GM23248 (cell line): ENCODE results near the gene LRRC2.

Experiments used
- EZH2 ChIP-seq: fragments of 200-600 bp; sonication (generic); IDR thresholded peaks from 2 replicates; pipeline ENCODE4 v1.6.1; 2018; ENCODE audit warnings: antibody characterized with exemption, mild to moderate bottlenecking; ENCODE audit not compliant: insufficient read depth, poor library complexity, severe bottlenecking
- EZH2phosphoT487 ChIP-seq: fragments of 200-600 bp; sonication (generic); IDR thresholded peaks from 2 replicates; pipeline ENCODE4 v1.6.1; 2018; ENCODE audit warnings: antibody characterized with exemption, moderate library complexity, mild to moderate bottlenecking, low read depth; ENCODE audit not compliant: insufficient read depth

- TF ChIP-seq EZH2phosphoT487 (no peak), EZH2 (no peak)
These were observed 23.3 kb downstream of the LRRC2 start for GRCh38 chr3:46542801-46543201.
